ENCODE measurements around the gene TSC22D4. TPM values are rescaled to one million over a fixed set of nuclear protein-coding genes. Genes with fewer than 3 reads are reported as not detected.

TSC22D4 gene
- total RNA-seq, 1 donor from 2014 or later = 68.7 TPM

DNA sequence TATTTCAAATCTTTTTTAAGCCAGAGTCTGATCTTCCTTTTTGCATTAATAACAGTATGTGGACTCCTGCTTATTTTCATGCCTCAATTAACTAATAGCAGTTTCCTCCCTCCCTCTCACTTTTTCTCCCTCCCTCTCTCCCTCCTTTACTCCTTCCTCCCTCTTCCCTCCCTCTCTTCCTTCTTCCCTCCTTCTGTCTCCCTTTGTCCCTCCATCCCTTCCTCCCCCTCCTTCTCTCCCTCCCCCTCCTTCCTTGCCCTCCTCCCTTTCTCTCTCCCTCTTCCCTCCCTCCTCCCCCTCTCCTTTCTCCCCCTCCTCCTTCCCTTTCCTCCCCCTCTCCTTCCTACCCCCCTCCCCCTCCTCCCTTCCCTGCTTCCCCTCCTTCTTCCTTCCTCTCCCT lies 52.5 kb downstream of the TSC22D4 start:
- H3K36me3 Mint-ChIP-seq (ENCODE audit: low read depth) = peaks cover 34% of the 10 kb centered on the region
- intact Hi-C loops (cut with micrococcal nuclease) = loop anchor here (10.0 kb wide), 1 partner anchor 512 kb away; the partner anchor contains the start of gene TRIM4
- DNase-seq = no peak
- ATAC-seq (ENCODE audit: low read depth) = no peak
- H3K4me3 Mint-ChIP-seq = no peak overlapping the region
- TF ChIP-seq, protein P1, sequence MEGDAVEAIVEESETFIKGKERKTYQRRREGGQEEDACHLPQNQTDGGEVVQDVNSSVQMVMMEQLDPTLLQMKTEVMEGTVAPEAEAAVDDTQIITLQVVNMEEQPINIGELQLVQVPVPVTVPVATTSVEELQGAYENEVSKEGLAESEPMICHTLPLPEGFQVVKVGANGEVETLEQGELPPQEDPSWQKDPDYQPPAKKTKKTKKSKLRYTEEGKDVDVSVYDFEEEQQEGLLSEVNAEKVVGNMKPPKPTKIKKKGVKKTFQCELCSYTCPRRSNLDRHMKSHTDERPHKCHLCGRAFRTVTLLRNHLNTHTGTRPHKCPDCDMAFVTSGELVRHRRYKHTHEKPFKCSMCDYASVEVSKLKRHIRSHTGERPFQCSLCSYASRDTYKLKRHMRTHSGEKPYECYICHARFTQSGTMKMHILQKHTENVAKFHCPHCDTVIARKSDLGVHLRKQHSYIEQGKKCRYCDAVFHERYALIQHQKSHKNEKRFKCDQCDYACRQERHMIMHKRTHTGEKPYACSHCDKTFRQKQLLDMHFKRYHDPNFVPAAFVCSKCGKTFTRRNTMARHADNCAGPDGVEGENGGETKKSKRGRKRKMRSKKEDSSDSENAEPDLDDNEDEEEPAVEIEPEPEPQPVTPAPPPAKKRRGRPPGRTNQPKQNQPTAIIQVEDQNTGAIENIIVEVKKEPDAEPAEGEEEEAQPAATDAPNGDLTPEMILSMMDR (IDR thresholded peaks at IDR 0.05) = no peak
- H3K4me1 Mint-ChIP-seq = peaks cover 19% of the 10 kb centered on the region
- H3K27ac Mint-ChIP-seq = no peak overlapping the region
- CTCF ChIA-PET = no interaction called here
- H3K27me3 Mint-ChIP-seq = no peaks in the 10 kb centered on the region
- POLR2A ChIA-PET = interaction anchor here (4.1 kb wide), 1 partner anchor 26 kb away, joined by 65 read pairs; no protein-coding TSS in a partner anchor
- H3K9me3 Mint-ChIP-seq = no peaks in the 10 kb centered on the region

- H3K27ac Mint-ChIP-seq = no peak overlapping the region
- TF ChIP-seq, protein P1 (IDR thresholded peaks at IDR 0.05) = no peak
- CTCF ChIA-PET = no interaction called here
- ATAC-seq (ENCODE audit: low read depth) (no peak), DNase-seq (no peak)
- POLR2A ChIA-PET = interaction anchor here (1.6 kb wide), 1 partner anchor 11 kb away, joined by 3 read pairs; no protein-coding TSS in a partner anchor
- H3K4me3 Mint-ChIP-seq = no peak overlapping the region
- H3K27me3 Mint-ChIP-seq = no peaks in the 10 kb centered on the region
- intact Hi-C loops (cut with micrococcal nuclease) = loop anchor here (10.0 kb wide), 1 partner anchor 511 kb away; the partner anchor contains the start of gene TRIM4
- H3K4me1 Mint-ChIP-seq = peaks cover 9% of the 10 kb centered on the region
- peaks cover 27% of the 10 kb centered on the region for H3K36me3 Mint-ChIP-seq (ENCODE audit: low read depth)
- no peaks in the 10 kb centered on the region for H3K9me3 Mint-ChIP-seq
These were observed 53.7 kb downstream of the TSC22D4 start for GRCh38 chr7:100425347-100425746.

DNA sequence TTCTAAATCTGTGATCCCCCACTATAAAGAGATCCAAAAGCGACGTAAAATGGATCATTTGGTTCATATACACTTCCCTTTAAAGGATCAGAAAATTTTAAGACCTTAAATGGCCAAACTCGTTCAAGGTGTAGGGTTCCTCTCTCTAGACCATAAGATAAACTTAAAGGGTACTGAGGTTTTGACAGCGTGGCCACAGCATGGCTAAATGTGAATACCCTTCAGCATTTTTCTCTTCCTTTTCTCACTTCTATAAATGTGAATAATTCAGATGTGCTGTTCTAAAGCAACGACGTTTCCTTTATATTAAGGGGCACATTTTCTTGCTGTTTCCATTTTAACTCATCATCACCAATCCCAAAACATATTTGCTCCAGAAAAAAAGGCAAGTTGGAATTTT lies 55.7 kb downstream of the TSC22D4 start:
- ATAC-seq (ENCODE audit: low read depth) (no peak), DNase-seq (no peak)
- Mint-ChIP-seq H3K36me3 (ENCODE audit: low read depth) (peaks cover 12% of the 10 kb centered on the region), H3K27ac (no peak overlapping the region), H3K27me3 (no peaks in the 10 kb centered on the region), H3K9me3 (no peaks in the 10 kb centered on the region), H3K4me1 (peaks cover 14% of the 10 kb centered on the region), H3K4me3 (no peak overlapping the region)
- intact Hi-C loops (cut with micrococcal nuclease) = loop anchor here (10.0 kb wide), 1 partner anchor 509 kb away; the partner anchor contains the start of gene TRIM4
- ChIA-PET CTCF (interaction anchor here (1.2 to 1.5 kb wide), 2 partner anchors 16 to 292 kb away, joined by 6 to 8 read pairs; no protein-coding TSS in a partner anchor), POLR2A (interaction anchor here (1.3 kb wide), 1 partner anchor 13 kb away, joined by 6 read pairs; the partner anchor contains the start of gene PPP1R35)
- TF ChIP-seq, protein P1 (IDR thresholded peaks at IDR 0.05) = no peak

DNA sequence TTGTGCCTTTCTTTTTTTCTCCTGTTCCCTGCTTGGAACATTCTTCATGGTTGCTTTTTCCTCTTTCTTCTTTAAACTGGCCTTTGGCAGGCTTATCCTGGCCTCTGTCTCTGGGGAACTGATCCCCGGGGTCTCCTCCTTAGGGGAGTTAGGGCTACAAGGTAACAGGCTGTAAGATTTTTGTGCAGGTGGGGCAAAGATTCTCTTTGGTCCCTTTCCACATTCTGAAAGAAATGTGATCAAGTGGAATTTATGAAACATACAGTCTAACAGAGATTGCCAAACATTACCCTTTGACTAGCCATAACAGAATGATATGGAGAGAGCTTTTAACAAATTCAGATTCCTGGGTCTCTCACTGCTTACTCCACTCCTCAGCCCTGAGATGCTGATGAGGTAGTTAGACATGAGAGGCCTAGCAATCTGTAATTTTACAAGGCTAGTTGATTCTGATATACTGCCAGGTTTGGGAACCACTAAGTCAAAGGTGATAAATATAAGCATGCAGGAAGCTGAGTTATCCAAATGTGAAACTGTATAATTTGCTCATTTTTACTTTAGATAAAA lies 59.3 kb downstream of the TSC22D4 start:
- Mint-ChIP-seq H3K4me3 (no peak overlapping the region), H3K4me1 (peaks cover 7% of the 10 kb centered on the region), H3K27ac (peak overlapping the region; percentile 36), H3K27me3 (no peaks in the 10 kb centered on the region), H3K9me3 (no peaks in the 10 kb centered on the region), H3K36me3 (ENCODE audit: low read depth) (peaks cover 16% of the 10 kb centered on the region)
- ATAC-seq (ENCODE audit: low read depth) (no peak), DNase-seq (no peak)
- TF ChIP-seq, protein P1 (IDR thresholded peaks at IDR 0.05) = no peak
- intact Hi-C loops (cut with micrococcal nuclease) = loop anchor here (10.0 kb wide), 1 partner anchor 505 kb away; the partner anchor contains the start of gene TRIM4
- ChIA-PET POLR2A (interaction anchor here (0.6 kb wide), 2 partner anchors 51 to 285 kb away, joined by 3 to 4 read pairs; no protein-coding TSS in a partner anchor), CTCF (interaction anchor here (1.4 kb wide), 1 partner anchor 12 kb away, joined by 6 read pairs; no protein-coding TSS in a partner anchor)

DNA sequence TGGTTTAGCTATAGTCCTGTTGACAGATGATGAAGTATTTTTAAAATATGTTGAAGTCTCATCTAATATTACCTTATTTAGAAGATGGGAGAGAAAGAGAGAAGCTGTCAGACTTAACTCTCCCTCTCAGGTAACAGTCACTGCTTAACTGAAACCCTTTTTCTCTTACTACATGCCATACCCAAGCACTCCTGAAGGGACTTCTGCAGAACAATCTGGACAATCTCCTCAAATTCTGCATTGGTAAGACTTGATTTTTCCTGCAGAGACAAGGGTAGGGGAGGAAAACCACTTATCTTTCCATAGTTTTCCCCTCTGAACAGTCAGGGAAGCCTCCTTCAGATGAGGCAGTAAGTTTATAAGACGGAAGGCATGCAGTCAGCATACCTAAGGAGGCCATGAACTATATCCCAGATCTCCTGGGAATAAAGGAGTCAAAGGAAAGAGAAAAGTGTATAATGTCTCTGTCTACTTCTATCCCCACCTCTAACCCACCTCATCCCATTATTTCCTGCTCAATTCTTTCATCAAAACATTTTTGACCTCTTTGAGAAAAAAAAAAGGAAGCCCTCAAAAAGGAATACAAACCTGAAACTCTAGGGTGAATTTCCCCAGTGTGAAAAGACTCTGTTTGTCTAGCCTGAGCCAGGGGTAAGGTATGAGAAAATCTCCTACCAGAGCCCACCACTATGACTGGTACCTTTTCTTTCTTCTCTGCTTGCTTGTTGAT lies 59.9 kb downstream of the TSC22D4 start:
- intact Hi-C loops (cut with micrococcal nuclease) = no loop called here
- H3K4me1 Mint-ChIP-seq = peaks cover 7% of the 10 kb centered on the region
- ChIA-PET POLR2A (no interaction called here), CTCF (interaction anchor here (1.4 kb wide), 1 partner anchor 11 kb away, joined by 6 read pairs; no protein-coding TSS in a partner anchor)
- DNase-seq = no peak
- no peak for ATAC-seq (ENCODE audit: low read depth)
- H3K27ac Mint-ChIP-seq = peak overlapping the region; percentile 36
- peaks cover 14% of the 10 kb centered on the region for H3K36me3 Mint-ChIP-seq (ENCODE audit: low read depth)
- TF ChIP-seq, protein P1 (IDR thresholded peaks at IDR 0.05) = no peak
- H3K27me3 Mint-ChIP-seq = no peaks in the 10 kb centered on the region
- H3K4me3 Mint-ChIP-seq = no peak overlapping the region
- no peaks in the 10 kb centered on the region for H3K9me3 Mint-ChIP-seq

All from activated B cell treated with CpG ODN at 0.5 μM for 24 hours (primary cell).